ENCODE measurements around the gene PAF1.

DNA sequence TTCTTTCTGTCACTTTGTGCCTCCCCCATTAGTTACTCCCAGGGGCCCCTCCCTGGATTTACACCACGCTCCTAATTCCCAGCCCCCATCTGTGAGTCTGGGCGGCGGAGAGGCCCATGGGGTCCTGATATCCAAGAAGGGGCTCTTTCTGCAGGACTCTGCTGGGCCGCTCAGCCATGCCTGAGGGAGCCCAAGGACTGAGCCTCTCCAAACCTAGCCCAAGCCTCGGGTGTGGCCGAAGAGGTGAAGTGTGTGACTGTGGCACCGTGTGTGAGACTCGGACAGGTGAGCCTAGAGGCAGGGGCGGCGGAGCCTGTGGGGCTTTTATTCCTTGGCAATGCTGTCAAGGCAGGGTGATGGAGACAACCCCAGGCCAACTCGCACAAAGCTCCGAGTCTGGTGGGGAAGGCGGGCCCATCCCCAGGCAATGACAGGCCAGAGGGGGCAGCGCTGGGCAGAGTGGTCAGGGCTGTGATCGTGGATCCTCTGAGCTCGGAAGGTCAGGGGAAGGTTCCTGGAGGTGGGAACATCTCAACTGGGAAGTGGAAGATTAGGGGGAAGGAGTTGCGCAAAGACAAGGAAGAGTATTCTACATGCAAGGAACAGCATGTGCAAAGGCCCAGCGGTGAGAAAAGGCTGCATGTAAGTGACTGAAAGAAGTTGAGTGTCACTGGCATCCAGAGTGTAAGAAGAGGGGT lies 23.2 kb upstream of the PAF1 start:
- TF ChIP-seq, protein P1, sequence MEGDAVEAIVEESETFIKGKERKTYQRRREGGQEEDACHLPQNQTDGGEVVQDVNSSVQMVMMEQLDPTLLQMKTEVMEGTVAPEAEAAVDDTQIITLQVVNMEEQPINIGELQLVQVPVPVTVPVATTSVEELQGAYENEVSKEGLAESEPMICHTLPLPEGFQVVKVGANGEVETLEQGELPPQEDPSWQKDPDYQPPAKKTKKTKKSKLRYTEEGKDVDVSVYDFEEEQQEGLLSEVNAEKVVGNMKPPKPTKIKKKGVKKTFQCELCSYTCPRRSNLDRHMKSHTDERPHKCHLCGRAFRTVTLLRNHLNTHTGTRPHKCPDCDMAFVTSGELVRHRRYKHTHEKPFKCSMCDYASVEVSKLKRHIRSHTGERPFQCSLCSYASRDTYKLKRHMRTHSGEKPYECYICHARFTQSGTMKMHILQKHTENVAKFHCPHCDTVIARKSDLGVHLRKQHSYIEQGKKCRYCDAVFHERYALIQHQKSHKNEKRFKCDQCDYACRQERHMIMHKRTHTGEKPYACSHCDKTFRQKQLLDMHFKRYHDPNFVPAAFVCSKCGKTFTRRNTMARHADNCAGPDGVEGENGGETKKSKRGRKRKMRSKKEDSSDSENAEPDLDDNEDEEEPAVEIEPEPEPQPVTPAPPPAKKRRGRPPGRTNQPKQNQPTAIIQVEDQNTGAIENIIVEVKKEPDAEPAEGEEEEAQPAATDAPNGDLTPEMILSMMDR (IDR thresholded peaks at IDR 0.05; ENCODE audit: extremely low read depth in 1 of 2, insufficient read depth in 1 of 2, low read depth in 1 of 2, low read length in 2 of 2): peak in 1 of 2 donors; percentile 27
- TF ChIP-seq POLR2A (IDR thresholded peaks at IDR 0.05; ENCODE audit: low read depth, low read length): no peak

Measured in endothelial cell of umbilical vein (primary cell).